Choroid plexus epithelial cell (primary cell): ENCODE results near the gene LMOD2.
A peak's percentile ranks its signal among the peaks of the same experiment; 100 is the strongest.
"Not testable (repeated sequence)": the region's sequence is repeated elsewhere in the genome, so short reads cannot be mapped to it uniquely, and the experiment has no call there.

Experiments used
- DNase-seq: peaks from one replicate; pipeline ENCODE4 v3.0.0-alpha.2; 2010; ENCODE audit warnings: low read depth
- H3K4me3 ChIP-seq: 2 replicates; pipeline ENCODE4 v1.5.1; 2011; ENCODE audit warnings: low read depth, mild to moderate bottlenecking, control low read depth, low read length, moderate library complexity
- CTCF ChIP-seq: conservative IDR thresholded peaks from 2 replicates; pipeline ENCODE4 v1.5.1; 2011; ENCODE audit warnings: low read depth, mild to moderate bottlenecking, control low read depth, inconsistent platforms, low read length, moderate library complexity

LMOD2 gene

GRCh38 chr7:123629281-123629680 is 26.4 kb upstream of the LMOD2 start:
- DNase-seq: no peak
- H3K4me3 ChIP-seq: no peak overlapping the region
- TF ChIP-seq CTCF: no peak

GRCh38 chr7:123632808-123633207 is 22.9 kb upstream of the LMOD2 start:
- no peak for DNase-seq
- TF ChIP-seq CTCF: no peak
- H3K4me3 ChIP-seq: no peak overlapping the region

GRCh38 chr7:123633553-123633952 is 22.1 kb upstream of the LMOD2 start:
- peak; percentile 89 for DNase-seq
- TF ChIP-seq CTCF: no peak

GRCh38 chr7:123634011-123634573 is 21.6 kb upstream of the LMOD2 start:
- DNase-seq: not testable (repeated sequence)

More at GRCh38 chr7:123633553-123633952, 22.1 kb upstream of the LMOD2 start:
- H3K4me3 ChIP-seq: peak overlapping the region; percentile 12

GRCh38 chr7:123635551-123636359 is 19.9 kb upstream of the LMOD2 start:
- H3K4me3 ChIP-seq: no peak overlapping the region
- peak; percentile 77 for TF ChIP-seq CTCF
- peak; percentile 85 for DNase-seq

More at GRCh38 chr7:123634011-123634573, 21.6 kb upstream of the LMOD2 start:
- H3K4me3 ChIP-seq: not testable (repeated sequence)

GRCh38 chr7:123637203-123637602 is 18.5 kb upstream of the LMOD2 start:
- DNase-seq: peak; percentile 36
- TF ChIP-seq CTCF: peak; percentile 37
- no peak overlapping the region for H3K4me3 ChIP-seq

- TF ChIP-seq CTCF: no peak
- no peak overlapping the region for H3K4me3 ChIP-seq
- DNase-seq: no peak
These were observed 17.8 kb upstream of the LMOD2 start for GRCh38 chr7:123637878-123638277.
